GM23338 (cell line): ENCODE results near the gene UNC45A. TPM values are rescaled to one million over a fixed set of nuclear protein-coding genes. Genes with fewer than 3 reads are reported as not detected.

Experiments
- CREB1 ChIP-seq: fragments of 250-450 bp; sonication (Bioruptor Pico); IDR thresholded peaks from 2 replicates; pipeline ENCODE4 v1.5.0; 2020; ENCODE audit warnings: low read depth, mild to moderate bottlenecking, moderate library complexity
- REST ChIP-seq: IDR thresholded peaks from one replicate; pipeline ENCODE4 v1.6.1; 2018; ENCODE audit warnings: antibody characterized with exemption; ENCODE audit not compliant: unreplicated experiment
- ZNF462 ChIP-seq: fragments of 250-450 bp; sonication (Bioruptor Pico); IDR thresholded peaks from 2 replicates; pipeline ENCODE4 v1.5.0; 2020; ENCODE audit warnings: mild to moderate bottlenecking, moderate library complexity
- polyA plus RNA-seq: library from polyadenylated mRNA; unstranded; fragments of >200 nt; fragmentation: Nextera tagmentation; extraction: Ambion mirVana; gene quantifications from 2 replicates; pipeline ENCODE4 v1.2.1, GENCODE V29; 2016
- total RNA-seq: library from RNA; depleted of rRNA; stranded (reverse); fragments of >200 nt; shearing (Covaris generic); gene quantifications from 2 replicates; pipeline ENCODE4 v1.2.3, GENCODE V29; 2014

The UNC45A gene
- total and polyA plus RNA-seq, 2 experiments from 2014 or later = 40.2 to 86.8 TPM

GRCh38 chr15:90956274-90957030, 21.4 kb downstream of the UNC45A start (continued):
- TF ChIP-seq ZNF462 (CRISPR knock-in tag) = no peak
- no peak for TF ChIP-seq CREB1 (CRISPR knock-in tag)
- TF ChIP-seq REST = no peak
